ENCODE data around the gene TMEM161A.
"Not testable (repeated sequence)": the region's sequence is repeated elsewhere in the genome, so short reads cannot be mapped to it uniquely, and the experiment has no call there.

TMEM161A gene

DNA sequence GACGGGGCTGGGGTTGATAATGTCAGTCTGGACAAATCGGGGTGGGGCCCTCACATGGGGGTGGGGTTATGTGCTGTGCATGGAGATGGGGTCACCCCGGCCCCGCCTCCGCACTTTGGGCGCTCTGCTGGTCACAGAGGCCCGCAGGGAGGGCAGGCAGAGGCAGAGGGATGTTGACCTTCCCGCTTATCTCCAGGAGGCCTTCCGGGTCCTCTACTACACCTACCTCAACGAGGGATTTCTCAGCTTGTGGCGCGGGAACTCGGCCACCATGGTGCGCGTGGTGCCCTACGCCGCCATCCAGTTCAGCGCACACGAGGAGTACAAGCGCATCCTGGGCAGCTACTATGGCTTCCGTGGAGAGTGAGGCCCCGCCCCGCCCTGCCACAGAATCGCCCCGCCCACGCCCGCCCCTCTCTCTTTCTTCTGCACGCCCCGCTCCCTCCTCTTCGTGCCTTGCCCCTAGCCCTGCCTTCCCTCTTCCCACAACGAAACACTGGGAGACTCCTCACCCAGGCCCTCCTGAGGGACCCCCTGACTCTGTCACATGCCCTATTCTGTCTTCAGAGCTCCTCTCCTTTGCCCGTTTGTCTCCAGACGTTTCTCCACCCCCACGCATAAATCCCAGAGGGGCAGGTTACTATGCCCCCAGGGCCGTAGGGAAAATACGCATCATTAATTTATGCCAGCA is 32.8 kb downstream of the TMEM161A start:
- H3K36me3 ChIP-seq (ENCODE audit: control insufficient read depth in 1 of 2, insufficient read depth in 2 of 2, low read length in 2 of 2), result peaks cover 4% of the 10 kb centered on the region in 2 donors
- H3K27ac ChIP-seq (ENCODE audit: low read length), result no peak overlapping the region
- peak overlapping the region; percentile 50 to 59 for H3K4me3 ChIP-seq (ENCODE audit: low read depth in 1 of 2, low read length in 2 of 2)
- peaks cover 0 to 11% of the 10 kb centered on the region in 2 donors for H3K4me1 ChIP-seq (ENCODE audit: control insufficient read depth in 1 of 2, insufficient read depth in 2 of 2, low read length in 2 of 2)
- H3K27me3 ChIP-seq (ENCODE audit: low read depth, low read length), result no peaks in the 10 kb centered on the region
- H3K9me3 ChIP-seq (ENCODE audit: control insufficient read depth in 1 of 2, low read length in 2 of 2), result no peaks in the 10 kb centered on the region

DNA sequence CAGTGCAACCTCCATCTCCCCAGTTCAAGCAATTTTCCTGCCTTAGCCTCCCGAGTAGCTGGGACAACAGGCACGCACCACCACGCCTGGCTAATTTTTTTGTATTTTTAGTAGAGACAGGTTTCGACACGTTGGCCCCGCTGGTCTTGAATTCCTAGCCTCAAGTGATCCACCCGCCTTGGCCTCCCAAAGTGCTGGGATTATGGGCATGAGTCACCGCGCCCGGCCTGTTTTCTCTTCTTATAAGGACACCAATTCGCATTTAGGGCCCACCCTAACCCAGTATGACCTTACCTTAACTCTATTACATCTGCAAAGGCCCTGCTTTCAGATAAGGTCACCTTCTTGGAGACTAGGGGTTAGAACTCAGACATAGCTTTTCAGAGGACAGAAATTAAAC is 35.1 kb downstream of the TMEM161A start:
- Histone ChIP-seq H3K27ac (ENCODE audit: low read length) (no peak overlapping the region), H3K4me3 (ENCODE audit: low read depth in 1 of 2, low read length in 2 of 2) (no peak overlapping the region), H3K36me3 (ENCODE audit: control insufficient read depth in 1 of 2, insufficient read depth in 2 of 2, low read length in 2 of 2) (peaks cover 4 to 11% of the 10 kb centered on the region in 2 donors)

DNA sequence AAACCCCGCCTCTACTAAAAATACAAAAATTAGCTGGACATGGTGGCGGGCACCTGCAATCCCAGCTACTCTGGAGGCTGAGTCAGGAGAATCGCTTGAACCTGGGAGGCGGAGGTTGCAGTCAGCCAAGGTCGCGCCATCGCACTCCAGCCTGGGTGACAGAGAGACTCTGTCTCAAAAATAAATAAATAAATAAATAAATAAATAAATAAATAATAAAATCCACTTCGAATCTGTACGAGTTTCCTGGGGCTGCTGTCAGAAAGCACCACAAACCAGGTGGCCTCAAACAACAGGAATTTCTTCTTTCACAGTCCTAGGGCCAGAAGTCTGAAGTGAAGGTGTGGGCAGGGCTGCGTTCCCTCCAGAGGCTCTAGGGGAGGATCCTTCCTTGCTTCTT is 35.7 kb downstream of the TMEM161A start:
- not testable (repeated sequence) for H3K36me3 ChIP-seq (ENCODE audit: control insufficient read depth in 1 of 2, insufficient read depth in 2 of 2, low read length in 2 of 2); H3K27me3 ChIP-seq (ENCODE audit: low read depth, low read length); H3K9me3 ChIP-seq (ENCODE audit: control insufficient read depth in 1 of 2, low read length in 2 of 2); H3K4me1 ChIP-seq (ENCODE audit: control insufficient read depth in 1 of 2, insufficient read depth in 2 of 2, low read length in 2 of 2); H3K4me3 ChIP-seq (ENCODE audit: low read depth in 1 of 2, low read length in 2 of 2); H3K27ac ChIP-seq (ENCODE audit: low read length)

More for the DNA sequence above, 35.1 kb downstream of the TMEM161A start:
- Histone ChIP-seq H3K9me3 (ENCODE audit: control insufficient read depth in 1 of 2, low read length in 2 of 2) (no peaks in the 10 kb centered on the region), H3K4me1 (ENCODE audit: control insufficient read depth in 1 of 2, insufficient read depth in 2 of 2, low read length in 2 of 2) (peaks cover 0 to 6% of the 10 kb centered on the region in 2 donors), H3K27me3 (ENCODE audit: low read depth, low read length) (no peaks in the 10 kb centered on the region)

DNA sequence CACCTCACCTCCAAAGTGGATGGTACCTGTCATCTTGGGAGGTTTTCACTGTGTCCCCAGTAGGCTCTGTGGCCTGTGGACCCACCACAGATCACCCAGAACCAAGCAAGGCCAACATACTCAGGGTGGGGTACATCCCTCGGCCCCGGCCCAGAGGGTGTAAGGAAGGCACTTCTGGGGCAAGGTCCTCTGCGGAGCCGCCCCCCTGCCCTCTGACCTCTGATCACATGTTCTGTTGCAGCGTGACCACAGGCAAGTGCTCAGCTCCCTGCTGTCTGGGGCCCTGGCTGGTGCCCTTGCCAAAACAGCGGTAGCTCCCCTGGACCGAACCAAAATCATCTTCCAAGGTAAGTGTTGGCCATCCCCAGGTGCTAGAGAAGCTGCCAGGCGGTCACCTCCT is 36.7 kb downstream of the TMEM161A start:
- H3K27ac ChIP-seq (ENCODE audit: low read length), result no peak overlapping the region
- H3K4me1 ChIP-seq (ENCODE audit: control insufficient read depth in 1 of 2, insufficient read depth in 2 of 2, low read length in 2 of 2), result peaks cover 0 to 6% of the 10 kb centered on the region in 2 donors
- no peaks in the 10 kb centered on the region for H3K9me3 ChIP-seq (ENCODE audit: control insufficient read depth in 1 of 2, low read length in 2 of 2)
- H3K27me3 ChIP-seq (ENCODE audit: low read depth, low read length), result no peaks in the 10 kb centered on the region
- H3K36me3 ChIP-seq (ENCODE audit: control insufficient read depth in 1 of 2, insufficient read depth in 2 of 2, low read length in 2 of 2), result peaks cover 0 to 15% of the 10 kb centered on the region in 2 donors
- no peak overlapping the region for H3K4me3 ChIP-seq (ENCODE audit: low read depth in 1 of 2, low read length in 2 of 2)

DNA sequence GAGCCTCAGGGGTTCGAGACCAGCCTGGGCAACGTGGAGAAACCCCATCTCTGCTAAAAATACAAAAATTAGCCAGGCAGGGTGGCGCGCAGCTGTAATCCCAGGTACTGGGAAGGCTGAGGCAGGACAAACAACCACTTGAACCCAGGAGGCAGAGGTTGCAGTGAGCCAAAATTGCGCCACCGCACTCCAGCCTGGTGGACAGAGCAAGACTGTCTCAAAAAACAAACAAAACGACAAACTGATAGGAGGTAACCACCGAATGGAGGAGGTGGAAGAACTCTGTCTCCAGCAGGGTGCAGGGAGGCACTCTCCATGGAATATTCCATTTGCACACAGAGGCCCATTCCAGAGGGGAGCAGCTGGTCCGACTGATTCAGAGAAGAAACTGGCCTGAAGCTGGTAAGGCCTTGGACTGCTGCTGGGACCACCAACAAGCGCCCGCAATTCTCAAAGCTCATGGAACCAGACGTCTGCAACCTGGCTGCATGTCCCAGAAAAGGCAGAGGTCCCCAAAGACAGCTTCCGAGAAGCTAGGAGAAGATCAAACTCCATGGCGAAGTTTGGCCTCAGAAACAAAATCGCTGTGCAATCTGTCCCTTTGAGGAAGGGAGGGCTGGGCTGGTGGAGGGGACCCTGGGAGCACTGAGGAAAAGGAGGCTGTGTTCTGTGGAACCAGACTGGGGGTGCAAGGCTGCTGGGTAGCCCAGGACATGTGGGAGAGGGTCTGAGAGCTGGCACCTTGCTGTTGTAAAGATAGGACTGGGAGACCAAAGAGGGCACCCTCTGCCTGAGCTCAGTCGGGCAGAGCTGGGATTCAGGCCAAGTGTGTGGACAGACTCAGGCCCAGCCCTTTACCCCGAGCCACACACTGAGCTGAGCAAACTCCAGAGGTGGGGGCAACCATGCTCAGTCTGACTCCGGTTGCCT is 39.3 kb downstream of the TMEM161A start:
- H3K4me1 ChIP-seq (ENCODE audit: control insufficient read depth in 1 of 2, insufficient read depth in 2 of 2, low read length in 2 of 2), result no peaks in the 10 kb centered on the region
- no peaks in the 10 kb centered on the region for H3K9me3 ChIP-seq (ENCODE audit: control insufficient read depth in 1 of 2, low read length in 2 of 2)
- peaks cover 0 to 15% of the 10 kb centered on the region in 2 donors for H3K36me3 ChIP-seq (ENCODE audit: control insufficient read depth in 1 of 2, insufficient read depth in 2 of 2, low read length in 2 of 2)
- no peak overlapping the region for H3K4me3 ChIP-seq (ENCODE audit: low read depth in 1 of 2, low read length in 2 of 2)
- H3K27me3 ChIP-seq (ENCODE audit: low read depth, low read length), result no peaks in the 10 kb centered on the region
- no peak overlapping the region for H3K27ac ChIP-seq (ENCODE audit: low read length)

DNA sequence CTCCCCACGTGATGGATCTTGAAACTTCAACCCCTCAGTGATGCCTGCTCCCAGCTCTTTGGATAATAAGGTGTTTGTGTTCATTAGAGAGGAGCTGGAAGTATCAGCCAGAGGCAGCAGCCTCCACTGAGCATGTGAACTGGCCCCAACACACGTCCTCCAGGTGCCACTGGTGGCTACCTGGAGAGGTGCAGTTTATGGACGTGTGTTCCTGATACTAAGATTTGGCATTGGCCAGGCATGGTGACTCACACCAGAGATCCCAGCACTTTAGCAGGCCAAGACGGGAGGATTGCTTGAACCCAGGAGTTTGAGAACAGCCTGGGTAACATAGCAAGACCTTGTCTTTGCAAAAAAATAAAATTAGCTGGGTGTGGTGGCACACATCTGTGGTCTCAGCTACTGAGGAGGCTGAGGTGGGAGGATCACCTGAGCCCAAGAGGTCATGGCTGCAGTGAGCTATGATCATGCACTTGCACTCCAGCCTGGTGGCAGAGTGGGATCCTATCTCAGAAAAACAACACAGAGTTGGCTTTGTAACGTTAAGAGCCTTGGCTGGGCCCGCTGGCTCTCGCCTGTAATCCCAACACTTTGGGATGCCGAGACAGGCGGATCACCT is 40.1 kb downstream of the TMEM161A start:
- H3K27me3 ChIP-seq (ENCODE audit: low read depth, low read length), result no peaks in the 10 kb centered on the region
- H3K4me3 ChIP-seq (ENCODE audit: low read depth in 1 of 2, low read length in 2 of 2), result no peak overlapping the region
- no peak overlapping the region for H3K27ac ChIP-seq (ENCODE audit: low read length)
- no peaks in the 10 kb centered on the region for H3K4me1 ChIP-seq (ENCODE audit: control insufficient read depth in 1 of 2, insufficient read depth in 2 of 2, low read length in 2 of 2)
- H3K9me3 ChIP-seq (ENCODE audit: control insufficient read depth in 1 of 2, low read length in 2 of 2), result no peaks in the 10 kb centered on the region
- H3K36me3 ChIP-seq (ENCODE audit: control insufficient read depth in 1 of 2, insufficient read depth in 2 of 2, low read length in 2 of 2), result peaks cover 0 to 15% of the 10 kb centered on the region in 2 donors

DNA sequence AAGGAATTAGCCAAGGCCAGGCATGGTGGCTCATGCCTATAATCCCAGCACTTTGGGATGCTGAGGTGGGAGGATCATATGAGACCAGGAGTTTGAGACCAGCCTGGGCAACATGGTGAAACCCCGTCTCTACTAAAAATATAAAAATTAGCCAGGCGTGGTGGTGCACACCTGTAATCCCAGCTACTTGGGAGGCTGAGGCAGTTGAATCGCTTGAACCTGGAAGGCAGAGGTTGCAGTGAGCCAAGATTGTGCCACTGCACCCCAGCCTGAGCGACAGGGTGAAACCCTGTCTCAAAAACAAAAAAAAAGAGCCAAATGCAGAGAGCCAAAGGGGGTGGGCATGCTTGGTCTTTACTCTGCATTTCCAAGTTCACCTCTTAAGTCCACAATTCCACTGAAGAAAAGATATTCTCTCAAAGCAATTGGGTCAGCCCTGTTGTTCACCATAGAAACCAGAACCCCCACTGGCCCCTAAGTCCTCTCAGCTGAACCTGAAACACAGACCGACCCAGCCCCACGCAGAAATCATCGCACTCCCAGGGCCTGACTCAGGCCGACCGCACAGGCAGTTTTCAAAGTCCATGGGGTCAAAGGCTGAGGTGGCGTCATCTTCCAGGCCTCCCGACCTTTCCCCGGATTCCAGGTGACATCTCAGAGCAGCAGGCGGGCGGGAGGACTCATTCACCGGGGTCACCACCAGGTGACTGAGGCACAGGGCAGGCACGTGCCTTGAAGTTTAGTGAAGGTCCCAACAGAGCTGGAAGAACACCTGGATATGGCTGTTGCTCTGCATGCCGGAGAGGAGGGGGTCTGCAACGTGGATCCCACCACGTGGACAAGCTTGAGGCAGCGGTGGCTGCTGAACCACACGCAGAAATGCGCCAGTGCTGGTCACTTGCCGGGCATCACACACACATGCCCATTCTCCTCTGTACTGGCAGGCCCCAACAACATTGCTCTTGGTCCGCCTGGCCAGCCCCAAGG is 41.3 kb downstream of the TMEM161A start:
- Histone ChIP-seq H3K4me1 (ENCODE audit: control insufficient read depth in 1 of 2, insufficient read depth in 2 of 2, low read length in 2 of 2) (no peaks in the 10 kb centered on the region), H3K4me3 (ENCODE audit: low read depth in 1 of 2, low read length in 2 of 2) (no peak overlapping the region), H3K27me3 (ENCODE audit: low read depth, low read length) (no peaks in the 10 kb centered on the region), H3K9me3 (ENCODE audit: control insufficient read depth in 1 of 2, low read length in 2 of 2) (no peaks in the 10 kb centered on the region), H3K27ac (ENCODE audit: low read length) (no peak overlapping the region), H3K36me3 (ENCODE audit: control insufficient read depth in 1 of 2, insufficient read depth in 2 of 2, low read length in 2 of 2) (peaks cover 0 to 15% of the 10 kb centered on the region in 2 donors)

DNA sequence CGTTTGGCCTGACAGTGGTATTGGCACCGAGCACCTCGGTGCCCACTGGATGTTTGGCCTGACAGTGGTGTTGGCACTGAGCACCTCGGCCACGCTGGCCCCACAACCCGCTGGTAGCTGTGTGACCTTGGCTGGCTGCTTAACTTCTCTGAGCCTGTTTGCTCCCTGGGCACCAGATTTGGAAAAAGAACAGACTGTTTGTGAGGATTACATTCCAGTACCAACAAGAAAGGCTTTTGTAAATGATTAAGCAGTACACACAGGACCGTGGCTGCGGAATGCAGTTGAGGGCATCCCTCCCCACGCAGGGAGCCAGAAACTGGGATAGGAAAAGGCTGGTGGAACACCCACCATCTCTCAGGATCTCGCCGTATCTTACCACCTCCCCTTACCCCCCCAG is 42.6 kb downstream of the TMEM161A start:
- Histone ChIP-seq H3K27me3 (ENCODE audit: low read depth, low read length) (no peaks in the 10 kb centered on the region), H3K4me1 (ENCODE audit: control insufficient read depth in 1 of 2, insufficient read depth in 2 of 2, low read length in 2 of 2) (no peaks in the 10 kb centered on the region), H3K36me3 (ENCODE audit: control insufficient read depth in 1 of 2, insufficient read depth in 2 of 2, low read length in 2 of 2) (peaks cover 0 to 15% of the 10 kb centered on the region in 2 donors), H3K27ac (ENCODE audit: low read length) (no peak overlapping the region), H3K9me3 (ENCODE audit: control insufficient read depth in 1 of 2, low read length in 2 of 2) (no peaks in the 10 kb centered on the region), H3K4me3 (ENCODE audit: low read depth in 1 of 2, low read length in 2 of 2) (no peak overlapping the region)

DNA sequence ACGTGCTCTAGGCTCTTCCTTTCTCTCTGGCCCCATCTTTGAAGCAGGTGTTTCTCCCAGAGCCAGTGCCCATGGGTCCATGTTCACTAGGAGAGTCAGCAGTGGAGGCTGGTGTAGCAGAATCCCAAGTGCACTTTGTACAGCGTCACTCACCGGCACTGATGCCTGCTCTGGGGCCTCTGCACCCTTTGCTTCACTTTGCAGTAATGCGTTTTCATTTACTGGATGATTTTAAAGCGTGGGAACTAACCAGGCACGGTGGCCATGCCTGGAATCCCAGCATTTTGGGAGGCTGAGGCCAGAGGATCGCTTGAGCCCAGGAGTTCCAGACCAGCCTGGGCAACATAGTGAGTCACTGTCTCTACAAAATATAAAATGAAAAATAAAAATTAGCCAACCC is 43.8 kb downstream of the TMEM161A start:
- Histone ChIP-seq H3K4me1 (ENCODE audit: control insufficient read depth in 1 of 2, insufficient read depth in 2 of 2, low read length in 2 of 2) (no peaks in the 10 kb centered on the region), H3K27me3 (ENCODE audit: low read depth, low read length) (no peaks in the 10 kb centered on the region), H3K36me3 (ENCODE audit: control insufficient read depth in 1 of 2, insufficient read depth in 2 of 2, low read length in 2 of 2) (peaks cover 0 to 15% of the 10 kb centered on the region in 2 donors), H3K27ac (ENCODE audit: low read length) (no peak overlapping the region), H3K9me3 (ENCODE audit: control insufficient read depth in 1 of 2, low read length in 2 of 2) (no peaks in the 10 kb centered on the region), H3K4me3 (ENCODE audit: low read depth in 1 of 2, low read length in 2 of 2) (no peak overlapping the region)

DNA sequence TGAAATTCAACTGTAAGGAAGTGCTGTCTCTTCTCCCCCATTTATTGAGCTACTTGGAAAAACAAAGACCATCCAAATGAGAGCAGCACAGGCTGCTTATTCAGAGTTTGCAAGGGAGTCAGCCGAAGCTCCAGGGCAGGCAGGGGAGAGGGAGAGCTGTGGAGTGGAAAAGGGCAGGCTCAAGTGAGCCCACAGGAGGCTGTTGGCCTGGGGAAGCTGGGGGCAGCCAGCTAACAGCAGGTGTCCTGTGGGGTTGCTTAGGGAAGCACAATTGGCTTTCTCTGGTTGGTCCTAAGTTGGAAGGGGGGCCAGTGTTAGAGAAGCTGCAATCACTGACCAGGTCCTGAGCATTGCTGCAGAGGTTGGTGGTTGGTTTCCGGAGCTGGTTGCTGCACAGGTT is 50.6 kb downstream of the TMEM161A start:
- no peaks in the 10 kb centered on the region for H3K36me3 ChIP-seq (ENCODE audit: control insufficient read depth in 1 of 2, insufficient read depth in 2 of 2, low read length in 2 of 2)

More for the DNA sequence above, 50.6 kb downstream of the TMEM161A start:
- Histone ChIP-seq H3K27me3 (ENCODE audit: low read depth, low read length) (no peaks in the 10 kb centered on the region), H3K4me3 (ENCODE audit: low read depth in 1 of 2, low read length in 2 of 2) (no peak overlapping the region), H3K27ac (ENCODE audit: low read length) (no peak overlapping the region), H3K4me1 (ENCODE audit: control insufficient read depth in 1 of 2, insufficient read depth in 2 of 2, low read length in 2 of 2) (no peaks in the 10 kb centered on the region), H3K9me3 (ENCODE audit: control insufficient read depth in 1 of 2, low read length in 2 of 2) (no peaks in the 10 kb centered on the region)
